Omental fat pad (tissue), 4 donors: ENCODE measurements around the gene LHPP. TPM values are rescaled to one million over a fixed set of nuclear protein-coding genes. Genes with fewer than 3 reads are reported as not detected.

ENCODE experiments used
- ATAC-seq: fragments of 150-250 bp; one replicate; pipeline ENCODE4 v1.9.1; 2016; ENCODE audit warnings: mild to moderate bottlenecking, moderate library complexity; ENCODE audit not compliant: low FRiP score
- DNase-seq: peaks from one replicate; pipeline ENCODE4 v3.0.0-alpha.2; 2019; ENCODE audit warnings: low spot score
- total RNA-seq, 4 donors: library from RNA; depleted of rRNA; stranded (reverse); fragments of >200 nt; gene quantifications; one replicate each; pipeline ENCODE4 v1.1.0, GENCODE V29; 2016
- TF ChIP-seq, protein P1 (sequence below), 3 donors: fragments of 450-650 bp; IDR thresholded peaks; one replicate each; pipeline ENCODE4 v1.5.1; 2016 to 2017; ENCODE audit warnings: antibody characterized with exemption in 3 of 3, mild to moderate bottlenecking in 3 of 3, moderate library complexity in 2 of 3

LHPP gene
- total RNA-seq, 4 donors from 2014 or later = 10.1 to 16.2 (median 13.7) TPM

DNA sequence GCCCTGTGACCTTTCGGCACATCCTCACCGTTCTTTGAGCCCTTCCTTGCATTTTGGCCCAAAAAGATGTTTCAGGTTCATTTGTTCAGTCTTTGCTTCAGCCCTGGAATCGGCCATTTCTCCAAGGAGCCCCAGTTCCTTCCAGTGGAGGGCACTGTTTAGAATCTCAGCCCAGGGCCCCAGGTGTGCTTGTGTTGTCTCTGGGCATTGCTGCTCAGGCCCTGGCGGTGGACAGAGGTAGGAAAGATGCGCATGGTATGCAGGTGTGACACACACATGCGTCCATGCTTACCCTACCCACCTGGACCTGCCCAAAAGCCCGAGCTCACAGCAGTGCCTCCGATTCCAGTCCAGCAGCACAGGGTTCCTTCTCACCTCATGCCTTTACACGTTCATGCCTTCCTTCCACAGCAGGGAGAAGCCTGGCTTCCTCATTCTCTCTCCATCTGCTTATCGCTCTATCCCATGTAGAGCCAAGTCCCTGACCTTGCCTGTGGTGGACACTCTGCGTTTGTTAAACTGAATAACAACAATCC is 70.6 kb downstream of the LHPP start:
- TF ChIP-seq, protein P1, sequence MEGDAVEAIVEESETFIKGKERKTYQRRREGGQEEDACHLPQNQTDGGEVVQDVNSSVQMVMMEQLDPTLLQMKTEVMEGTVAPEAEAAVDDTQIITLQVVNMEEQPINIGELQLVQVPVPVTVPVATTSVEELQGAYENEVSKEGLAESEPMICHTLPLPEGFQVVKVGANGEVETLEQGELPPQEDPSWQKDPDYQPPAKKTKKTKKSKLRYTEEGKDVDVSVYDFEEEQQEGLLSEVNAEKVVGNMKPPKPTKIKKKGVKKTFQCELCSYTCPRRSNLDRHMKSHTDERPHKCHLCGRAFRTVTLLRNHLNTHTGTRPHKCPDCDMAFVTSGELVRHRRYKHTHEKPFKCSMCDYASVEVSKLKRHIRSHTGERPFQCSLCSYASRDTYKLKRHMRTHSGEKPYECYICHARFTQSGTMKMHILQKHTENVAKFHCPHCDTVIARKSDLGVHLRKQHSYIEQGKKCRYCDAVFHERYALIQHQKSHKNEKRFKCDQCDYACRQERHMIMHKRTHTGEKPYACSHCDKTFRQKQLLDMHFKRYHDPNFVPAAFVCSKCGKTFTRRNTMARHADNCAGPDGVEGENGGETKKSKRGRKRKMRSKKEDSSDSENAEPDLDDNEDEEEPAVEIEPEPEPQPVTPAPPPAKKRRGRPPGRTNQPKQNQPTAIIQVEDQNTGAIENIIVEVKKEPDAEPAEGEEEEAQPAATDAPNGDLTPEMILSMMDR (IDR thresholded peaks at IDR 0.05) = no peak
- ATAC-seq (no peak), DNase-seq (no peak)

- TF ChIP-seq, protein P1 (IDR thresholded peaks at IDR 0.05) = no peak
- ATAC-seq = no peak
- no peak for DNase-seq
These were observed 71.2 kb downstream of the LHPP start for GRCh38 chr10:124532788-124533187.

GRCh38 chr10:124533266-124533665 is 71.6 kb downstream of the LHPP start:
- ATAC-seq (no peak), DNase-seq (no peak)
- TF ChIP-seq, protein P1 (IDR thresholded peaks at IDR 0.05) = no peak

GRCh38 chr10:124534231-124534798 is 72.7 kb downstream of the LHPP start:
- ATAC-seq (no peak), DNase-seq (no peak)
- TF ChIP-seq, protein P1 (IDR thresholded peaks at IDR 0.05) = no peak

GRCh38 chr10:124534826-124535601 is 73.4 kb downstream of the LHPP start:
- TF ChIP-seq, protein P1 (IDR thresholded peaks at IDR 0.05) = no peak
- ATAC-seq = no peak
- no peak for DNase-seq

GRCh38 chr10:124535731-124536495 is 74.3 kb downstream of the LHPP start:
- DNase-seq (no peak), ATAC-seq (no peak)
- TF ChIP-seq, protein P1 (IDR thresholded peaks at IDR 0.05) = no peak
